ENCODE results near the gene ETV1. TPM values are rescaled to one million over a fixed set of nuclear protein-coding genes. Genes with fewer than 3 reads are reported as not detected.

Gene ETV1
- total RNA-seq, 1 donor from 2014 or later: not detected

DNA sequence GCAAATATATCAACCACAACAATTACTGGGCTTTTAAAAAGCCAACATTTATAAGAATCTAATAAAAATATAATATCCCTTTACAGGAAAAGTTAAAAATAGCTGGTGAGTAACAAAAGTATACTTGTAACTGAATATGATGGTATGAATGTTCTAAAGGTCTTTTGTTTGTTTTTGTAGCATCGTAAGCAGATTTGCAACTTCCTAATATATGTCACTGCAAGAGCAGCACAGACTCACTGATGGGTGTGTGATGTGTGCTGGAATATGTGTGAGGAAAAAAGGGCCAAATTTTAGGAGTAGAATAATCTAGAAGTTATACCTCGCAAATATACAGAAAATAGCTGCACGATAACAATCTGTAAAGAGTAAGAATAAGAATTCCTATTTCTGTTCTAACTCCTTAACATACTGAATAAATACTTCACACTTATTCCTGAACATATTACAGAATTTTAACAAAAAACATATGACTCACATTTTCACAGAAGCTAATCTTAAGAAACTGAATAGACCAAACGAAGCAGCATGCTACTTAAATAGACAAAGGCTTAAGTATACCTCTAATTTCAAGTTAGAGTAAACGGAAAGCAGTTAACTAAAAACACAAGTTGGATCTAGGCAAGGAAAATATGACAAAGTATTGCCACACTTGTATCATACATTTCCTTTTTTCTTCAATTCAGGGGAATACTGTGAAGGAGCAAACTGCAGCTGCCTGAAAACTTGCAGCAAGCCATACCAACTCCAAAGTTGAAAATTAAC is 9.6 kb downstream of the ETV1 start:
- H3K36me3 Mint-ChIP-seq (ENCODE audit: low read depth): no peaks in the 10 kb centered on the region
- intact Hi-C loops (cut with micrococcal nuclease): no loop called here
- no peak overlapping the region for H3K4me3 Mint-ChIP-seq
- DNase-seq: no peak
- H3K27me3 Mint-ChIP-seq: no peaks in the 10 kb centered on the region
- no peak overlapping the region for H3K27ac Mint-ChIP-seq
- no peaks in the 10 kb centered on the region for H3K9me3 Mint-ChIP-seq
- peaks cover 2% of the 10 kb centered on the region for H3K4me1 Mint-ChIP-seq

DNA sequence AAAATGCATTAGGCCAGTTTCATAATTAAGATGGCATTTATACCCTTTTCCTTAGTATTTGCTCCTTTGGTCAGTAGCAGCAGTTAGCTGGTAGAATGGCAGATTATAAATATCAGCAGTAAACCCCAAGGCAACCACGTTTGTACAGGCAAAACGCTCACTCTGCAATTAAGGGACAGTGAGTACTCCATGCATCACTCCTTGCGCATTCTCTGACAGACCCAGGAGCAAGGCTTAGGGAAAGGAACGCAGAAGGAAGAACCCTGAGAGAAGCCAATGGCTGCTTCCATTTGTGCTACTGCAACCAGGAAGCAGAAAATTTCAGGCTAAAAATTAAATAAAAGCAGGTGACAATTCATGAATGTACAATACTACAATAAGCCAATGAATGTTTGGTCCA is 12.9 kb downstream of the ETV1 start:
- Mint-ChIP-seq H3K27ac (no peak overlapping the region), H3K4me1 (no peaks in the 10 kb centered on the region), H3K36me3 (ENCODE audit: low read depth) (no peaks in the 10 kb centered on the region), H3K27me3 (no peaks in the 10 kb centered on the region), H3K4me3 (no peak overlapping the region), H3K9me3 (peaks cover 4% of the 10 kb centered on the region)
- intact Hi-C loops (cut with micrococcal nuclease): no loop called here
- DNase-seq: no peak

DNA sequence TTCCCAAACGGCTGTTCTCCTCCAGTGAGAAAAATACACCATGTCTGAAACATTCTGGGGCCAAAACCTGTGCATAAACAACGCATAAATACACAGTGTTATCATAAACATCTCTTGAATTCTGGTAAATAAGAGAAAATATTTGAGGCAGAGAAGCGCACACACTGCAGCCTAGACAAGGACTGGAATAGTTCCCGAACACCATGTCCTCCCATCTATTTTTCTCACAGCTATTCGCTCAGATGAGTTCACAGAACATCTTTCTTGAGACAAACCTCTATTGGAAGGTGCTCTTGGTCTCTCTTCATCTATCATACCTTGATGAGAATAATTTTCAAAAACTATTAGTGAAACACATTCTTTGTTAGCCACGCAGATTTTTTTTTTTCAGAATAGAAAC is 24.4 kb downstream of the ETV1 start:
- no peak for DNase-seq
- no peak overlapping the region for H3K4me3 Mint-ChIP-seq
- H3K4me1 Mint-ChIP-seq: no peaks in the 10 kb centered on the region
- no peaks in the 10 kb centered on the region for H3K36me3 Mint-ChIP-seq (ENCODE audit: low read depth)
- no peaks in the 10 kb centered on the region for H3K27me3 Mint-ChIP-seq
- intact Hi-C loops (cut with micrococcal nuclease): no loop called here
- H3K27ac Mint-ChIP-seq: no peak overlapping the region
- H3K9me3 Mint-ChIP-seq: no peaks in the 10 kb centered on the region

DNA sequence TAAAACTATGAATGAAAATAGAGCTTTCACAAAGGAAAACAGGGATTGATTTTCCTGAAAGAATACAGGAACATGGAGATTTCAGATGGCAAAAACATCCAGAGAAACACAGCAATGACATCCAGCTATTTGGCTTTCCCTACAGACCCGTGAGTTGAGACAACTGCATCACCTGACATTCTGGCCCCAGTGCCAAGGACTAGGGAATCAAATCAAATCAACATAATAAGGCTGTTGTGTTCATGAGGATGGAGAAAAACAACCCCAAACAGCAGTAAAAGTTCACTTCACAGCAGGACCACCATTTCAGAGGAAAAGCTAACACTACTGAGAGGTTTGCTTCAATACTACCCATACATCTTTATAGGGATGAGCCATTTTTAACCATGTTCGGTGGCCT is 25.5 kb downstream of the ETV1 start:
- Mint-ChIP-seq H3K36me3 (ENCODE audit: low read depth) (no peaks in the 10 kb centered on the region), H3K4me1 (no peaks in the 10 kb centered on the region), H3K27ac (no peak overlapping the region), H3K27me3 (no peaks in the 10 kb centered on the region), H3K9me3 (no peaks in the 10 kb centered on the region), H3K4me3 (no peak overlapping the region)
- no peak for DNase-seq
- intact Hi-C loops (cut with micrococcal nuclease): no loop called here

DNA sequence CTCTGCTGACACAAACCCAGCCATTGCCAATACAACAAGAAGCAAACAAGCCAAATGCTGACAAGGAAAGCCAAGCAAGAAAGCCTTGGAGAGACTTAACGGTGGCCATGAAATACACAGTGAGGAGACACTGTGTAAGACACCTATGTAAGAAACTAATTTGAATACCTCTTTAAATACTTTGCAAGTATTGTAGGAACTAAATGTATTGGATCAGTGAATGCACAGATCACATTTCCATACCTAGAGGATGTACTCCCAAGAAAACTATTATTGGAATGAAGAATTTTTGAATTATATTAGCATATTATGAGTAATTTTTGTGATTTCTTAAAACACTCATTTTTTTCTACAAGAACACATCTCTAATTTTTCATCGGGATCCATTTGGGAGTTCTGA is 34.0 kb downstream of the ETV1 start:
- no peaks in the 10 kb centered on the region for H3K36me3 Mint-ChIP-seq (ENCODE audit: low read depth)
- no peak overlapping the region for H3K4me3 Mint-ChIP-seq
- H3K9me3 Mint-ChIP-seq: no peaks in the 10 kb centered on the region
- no peak for DNase-seq
- intact Hi-C loops (cut with micrococcal nuclease): no loop called here
- H3K4me1 Mint-ChIP-seq: no peaks in the 10 kb centered on the region
- H3K27me3 Mint-ChIP-seq: no peaks in the 10 kb centered on the region
- H3K27ac Mint-ChIP-seq: no peak overlapping the region

DNA sequence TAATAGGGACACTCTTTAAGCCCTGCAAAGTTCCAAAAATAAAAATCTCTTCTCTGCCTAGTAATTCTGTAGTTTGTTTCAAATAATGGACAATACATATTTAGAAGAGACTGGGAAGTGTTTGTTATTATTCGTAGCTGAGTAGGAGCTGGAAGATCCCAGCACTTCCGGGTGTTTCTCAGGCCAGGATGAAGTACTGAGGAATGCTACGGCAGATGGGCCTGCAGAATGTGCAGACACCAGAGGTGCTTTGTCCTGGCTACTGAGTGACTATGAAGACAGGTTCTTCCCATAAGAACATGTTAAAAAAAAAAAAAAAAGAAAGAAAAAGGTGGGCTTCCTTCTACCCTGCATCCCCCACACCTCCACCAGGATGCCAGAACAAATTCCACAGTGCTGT is 36.1 kb downstream of the ETV1 start:
- intact Hi-C loops (cut with micrococcal nuclease): no loop called here
- H3K9me3 Mint-ChIP-seq: no peaks in the 10 kb centered on the region
- H3K36me3 Mint-ChIP-seq (ENCODE audit: low read depth): no peaks in the 10 kb centered on the region
- no peaks in the 10 kb centered on the region for H3K27me3 Mint-ChIP-seq
- H3K4me1 Mint-ChIP-seq: no peaks in the 10 kb centered on the region
- H3K4me3 Mint-ChIP-seq: no peak overlapping the region
- DNase-seq: no peak
- no peak overlapping the region for H3K27ac Mint-ChIP-seq

DNA sequence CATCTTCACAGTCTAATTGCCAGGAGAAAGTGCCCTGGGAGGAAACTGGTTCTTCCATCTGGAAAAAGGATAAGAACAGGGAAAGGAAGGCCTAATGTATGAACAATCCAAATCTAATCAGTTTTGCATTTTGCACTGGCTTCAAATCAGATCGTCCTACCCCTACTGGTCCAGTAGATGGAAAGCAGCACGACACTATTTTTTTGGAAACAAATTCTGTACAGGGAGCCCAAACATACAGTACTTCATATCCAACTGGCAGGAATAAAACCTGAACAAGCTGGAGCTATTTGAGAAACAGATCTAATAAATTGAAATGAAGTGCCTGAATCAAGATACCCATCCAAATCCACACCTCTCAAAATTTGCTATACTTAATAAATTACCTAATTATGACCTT is 36.5 kb downstream of the ETV1 start:
- Mint-ChIP-seq H3K27ac (no peak overlapping the region), H3K36me3 (ENCODE audit: low read depth) (no peaks in the 10 kb centered on the region), H3K27me3 (no peaks in the 10 kb centered on the region), H3K9me3 (no peaks in the 10 kb centered on the region), H3K4me1 (no peaks in the 10 kb centered on the region), H3K4me3 (no peak overlapping the region)
- intact Hi-C loops (cut with micrococcal nuclease): no loop called here
- no peak for DNase-seq

DNA sequence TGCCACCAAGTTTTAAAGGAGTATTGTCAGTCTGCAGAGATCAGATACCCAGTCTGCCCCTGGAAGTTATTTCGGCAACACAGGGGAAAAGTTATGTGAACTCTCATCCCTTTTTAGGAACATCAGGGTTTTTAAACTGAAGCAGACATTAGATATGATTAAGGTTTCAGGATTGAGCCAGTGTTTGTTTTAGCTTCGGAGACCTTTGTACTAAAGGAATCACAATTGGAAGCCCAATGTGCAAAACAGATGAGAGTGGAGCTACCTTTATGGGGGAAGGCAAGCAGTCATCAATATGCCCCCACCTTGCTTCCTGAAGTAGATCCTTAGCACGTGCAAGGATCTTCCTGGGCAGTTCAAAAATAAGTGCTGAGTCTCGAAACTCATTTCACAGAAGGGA is 39.5 kb downstream of the ETV1 start:
- no peaks in the 10 kb centered on the region for H3K36me3 Mint-ChIP-seq (ENCODE audit: low read depth)
- H3K27me3 Mint-ChIP-seq: no peaks in the 10 kb centered on the region
- H3K27ac Mint-ChIP-seq: no peak overlapping the region
- H3K4me1 Mint-ChIP-seq: no peaks in the 10 kb centered on the region
- intact Hi-C loops (cut with micrococcal nuclease): no loop called here
- no peaks in the 10 kb centered on the region for H3K9me3 Mint-ChIP-seq
- no peak for DNase-seq
- no peak overlapping the region for H3K4me3 Mint-ChIP-seq

DNA sequence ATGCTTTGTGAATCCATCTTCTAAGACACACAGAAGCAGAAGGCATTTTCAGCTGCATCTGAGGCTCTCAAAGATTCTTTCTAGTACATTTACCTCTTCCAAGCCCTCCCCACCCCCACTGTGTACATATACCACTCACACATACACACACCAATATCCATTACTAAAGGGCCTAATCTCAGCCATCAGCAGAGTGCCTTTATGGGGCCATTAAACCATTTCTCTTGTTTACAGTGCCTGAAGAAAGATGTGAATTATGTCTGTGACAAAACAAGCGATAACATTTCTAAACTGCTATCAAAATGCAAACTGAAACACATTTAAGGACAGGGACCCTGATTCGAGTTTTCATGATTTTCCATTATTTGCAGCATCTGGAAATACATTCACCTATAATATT is 40.0 kb downstream of the ETV1 start:
- Mint-ChIP-seq H3K27me3 (no peaks in the 10 kb centered on the region), H3K4me1 (no peaks in the 10 kb centered on the region), H3K9me3 (no peaks in the 10 kb centered on the region), H3K36me3 (ENCODE audit: low read depth) (no peaks in the 10 kb centered on the region), H3K4me3 (no peak overlapping the region), H3K27ac (no peak overlapping the region)
- DNase-seq: no peak
- intact Hi-C loops (cut with micrococcal nuclease): no loop called here

DNA sequence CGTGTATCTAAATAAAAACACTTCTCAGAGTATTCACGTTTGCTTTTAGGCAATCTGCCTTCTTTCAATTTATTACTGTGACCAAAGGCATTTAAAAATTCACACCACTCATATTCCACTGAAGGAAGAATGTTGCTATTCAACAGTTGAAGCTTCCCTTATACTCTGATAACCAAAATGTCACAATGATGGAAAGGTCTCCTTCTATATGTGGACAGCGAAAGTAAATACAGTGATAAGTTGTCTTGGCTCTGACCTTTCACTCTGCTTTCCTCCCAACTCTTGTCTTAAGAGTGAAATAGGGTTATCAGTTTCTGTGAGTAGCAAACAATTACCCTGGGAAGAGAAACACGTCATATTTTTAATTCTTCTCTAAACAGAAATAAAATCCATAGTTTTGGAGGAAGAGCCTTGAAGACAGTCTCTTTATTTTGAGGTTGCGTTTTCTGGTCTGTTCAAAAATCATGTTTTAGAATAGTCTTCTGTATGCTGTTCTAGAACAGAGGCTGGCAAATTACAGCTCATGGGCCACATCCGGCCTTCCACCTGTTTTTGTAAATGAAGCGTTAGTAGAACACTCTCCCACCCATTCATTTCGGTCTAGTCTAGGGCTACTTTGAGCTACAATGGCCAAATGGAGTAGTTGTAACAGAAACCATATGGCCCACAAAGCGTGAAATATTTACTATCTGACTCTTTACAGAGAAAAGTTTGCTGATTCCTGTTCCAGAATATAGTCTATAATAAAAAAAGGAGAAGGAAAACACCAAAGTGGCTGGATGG is 41.3 kb downstream of the ETV1 start:
- Mint-ChIP-seq H3K9me3 (no peaks in the 10 kb centered on the region), H3K4me1 (no peaks in the 10 kb centered on the region), H3K36me3 (ENCODE audit: low read depth) (no peaks in the 10 kb centered on the region), H3K27ac (no peak overlapping the region), H3K4me3 (no peak overlapping the region), H3K27me3 (no peaks in the 10 kb centered on the region)
- no peak for DNase-seq
- intact Hi-C loops (cut with micrococcal nuclease): no loop called here

DNA sequence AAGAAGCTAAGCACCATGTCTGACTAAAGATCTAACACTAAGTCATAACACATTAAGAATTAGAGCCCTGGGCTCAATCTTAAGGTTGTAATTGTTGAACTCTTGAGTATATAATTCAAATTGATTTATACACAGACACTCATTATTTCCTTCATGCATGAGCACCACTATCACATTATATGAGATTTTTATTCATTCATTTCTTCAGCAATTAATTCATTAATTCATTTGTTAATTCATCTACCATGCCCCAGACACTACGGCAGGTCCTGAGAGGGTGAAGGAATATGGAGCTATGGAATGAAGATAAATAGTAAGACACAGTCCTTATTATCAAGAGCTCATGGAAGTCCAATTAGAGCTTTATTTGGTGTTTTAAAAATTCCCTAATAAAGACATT is 41.9 kb downstream of the ETV1 start:
- H3K36me3 Mint-ChIP-seq (ENCODE audit: low read depth): no peaks in the 10 kb centered on the region
- no peak overlapping the region for H3K27ac Mint-ChIP-seq
- H3K27me3 Mint-ChIP-seq: no peaks in the 10 kb centered on the region
- intact Hi-C loops (cut with micrococcal nuclease): no loop called here
- no peak overlapping the region for H3K4me3 Mint-ChIP-seq
- DNase-seq: no peak
- H3K9me3 Mint-ChIP-seq: no peaks in the 10 kb centered on the region
- H3K4me1 Mint-ChIP-seq: no peaks in the 10 kb centered on the region

DNA sequence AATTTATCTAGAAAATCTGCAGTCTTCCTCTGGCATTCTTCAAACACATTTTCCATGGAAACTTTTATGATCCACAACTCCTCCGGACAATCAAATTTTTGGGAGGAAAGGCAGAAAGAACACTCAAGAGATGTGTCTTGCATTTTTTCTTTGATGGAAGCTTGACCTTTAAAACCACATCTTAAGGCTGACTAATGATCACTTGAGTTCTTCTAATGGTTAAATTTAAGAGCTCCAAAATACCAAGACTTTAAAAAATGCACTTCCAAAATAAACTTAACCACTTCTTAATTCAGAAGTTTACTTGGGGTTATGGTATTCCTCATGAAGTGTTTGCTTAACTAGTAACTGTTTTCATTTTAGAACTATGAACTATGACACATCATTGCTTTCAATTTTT is 43.3 kb downstream of the ETV1 start:
- H3K27ac Mint-ChIP-seq: no peak overlapping the region
- no peaks in the 10 kb centered on the region for H3K27me3 Mint-ChIP-seq
- no peaks in the 10 kb centered on the region for H3K9me3 Mint-ChIP-seq
- no peaks in the 10 kb centered on the region for H3K36me3 Mint-ChIP-seq (ENCODE audit: low read depth)
- no peaks in the 10 kb centered on the region for H3K4me1 Mint-ChIP-seq
- DNase-seq: no peak
- intact Hi-C loops (cut with micrococcal nuclease): no loop called here
- no peak overlapping the region for H3K4me3 Mint-ChIP-seq

DNA sequence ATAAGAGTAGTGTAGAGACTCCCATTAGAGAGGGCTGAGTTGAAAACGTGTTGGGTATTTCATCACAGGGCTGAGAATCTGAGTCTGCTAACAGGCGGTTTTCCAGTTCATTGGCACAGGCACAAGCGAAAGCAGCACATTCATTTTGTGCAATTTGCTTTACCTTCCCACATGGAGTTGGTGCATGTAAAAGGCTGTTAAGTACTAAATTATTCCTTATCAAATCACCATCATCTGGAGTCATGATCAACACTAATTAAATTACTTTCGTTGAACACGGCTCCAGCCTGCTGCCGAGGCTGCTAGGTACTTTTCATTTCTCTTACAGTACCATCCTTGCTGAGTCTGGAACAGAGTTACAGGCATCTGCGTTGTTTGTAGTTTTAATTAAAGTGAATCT is 43.8 kb downstream of the ETV1 start:
- Mint-ChIP-seq H3K4me3 (no peak overlapping the region), H3K27ac (no peak overlapping the region), H3K9me3 (no peaks in the 10 kb centered on the region), H3K4me1 (no peaks in the 10 kb centered on the region), H3K27me3 (no peaks in the 10 kb centered on the region), H3K36me3 (ENCODE audit: low read depth) (no peaks in the 10 kb centered on the region)
- intact Hi-C loops (cut with micrococcal nuclease): no loop called here
- DNase-seq: no peak

DNA sequence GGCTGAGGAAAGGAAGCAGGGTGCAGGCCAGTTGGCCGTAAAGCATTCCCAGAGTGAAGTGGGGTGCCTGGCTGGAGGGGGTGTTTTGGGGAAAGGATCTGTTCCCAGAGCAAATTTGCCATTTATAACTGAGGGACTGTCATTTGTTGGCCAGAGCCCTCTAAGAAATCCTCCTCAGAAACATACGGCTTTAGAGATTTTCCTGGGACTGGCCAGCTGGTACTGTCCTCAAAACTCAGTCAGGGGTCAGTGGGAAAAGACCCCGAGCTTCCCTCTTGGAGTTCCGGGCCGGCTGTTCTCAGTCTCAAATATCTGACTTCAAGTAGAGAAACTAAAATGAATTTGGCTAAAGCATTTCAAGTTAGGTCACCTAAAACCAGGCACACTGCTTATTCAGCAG is 55.9 kb downstream of the ETV1 start:
- Mint-ChIP-seq H3K27ac (no peak overlapping the region), H3K27me3 (no peaks in the 10 kb centered on the region), H3K4me3 (no peak overlapping the region), H3K36me3 (ENCODE audit: low read depth) (no peaks in the 10 kb centered on the region), H3K9me3 (no peaks in the 10 kb centered on the region), H3K4me1 (no peaks in the 10 kb centered on the region)
- no peak for DNase-seq
- intact Hi-C loops (cut with micrococcal nuclease): no loop called here

DNA sequence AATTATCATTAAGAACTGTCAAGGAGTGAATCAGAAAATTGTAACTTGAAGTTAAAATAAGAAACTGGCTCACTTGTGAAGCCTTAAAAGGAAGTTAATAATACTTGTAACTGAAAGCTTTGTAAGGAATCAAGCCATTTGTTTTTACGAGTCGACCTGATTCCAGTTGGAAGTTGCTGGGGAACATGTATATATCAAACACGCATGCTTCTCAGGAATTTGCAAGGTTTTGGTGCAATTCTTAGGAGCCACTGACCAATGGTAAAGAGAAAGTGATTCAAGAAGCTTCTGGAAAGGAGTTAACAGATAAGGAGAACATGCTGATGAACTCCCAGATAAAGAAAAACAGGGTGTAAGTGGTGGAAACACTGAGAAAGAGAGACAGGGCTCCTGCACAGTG is 56.4 kb downstream of the ETV1 start:
- H3K27me3 Mint-ChIP-seq: no peaks in the 10 kb centered on the region
- no peaks in the 10 kb centered on the region for H3K9me3 Mint-ChIP-seq
- intact Hi-C loops (cut with micrococcal nuclease): no loop called here
- H3K27ac Mint-ChIP-seq: no peak overlapping the region
- no peaks in the 10 kb centered on the region for H3K36me3 Mint-ChIP-seq (ENCODE audit: low read depth)
- no peak for DNase-seq
- H3K4me3 Mint-ChIP-seq: no peak overlapping the region
- no peaks in the 10 kb centered on the region for H3K4me1 Mint-ChIP-seq

All from activated CD4-positive, alpha-beta T cell treated with anti-CD3 and anti-CD28 coated beads, Interleukin-2, amount 10 ng/mL, durations not matched to agents 24 days and 14 days (primary cell).